ENCODE measurements around the gene NR2C2.
"Not testable (repeated sequence)": the region's sequence is repeated elsewhere in the genome, so short reads cannot be mapped to it uniquely, and the experiment has no call there.

NR2C2 gene

DNA sequence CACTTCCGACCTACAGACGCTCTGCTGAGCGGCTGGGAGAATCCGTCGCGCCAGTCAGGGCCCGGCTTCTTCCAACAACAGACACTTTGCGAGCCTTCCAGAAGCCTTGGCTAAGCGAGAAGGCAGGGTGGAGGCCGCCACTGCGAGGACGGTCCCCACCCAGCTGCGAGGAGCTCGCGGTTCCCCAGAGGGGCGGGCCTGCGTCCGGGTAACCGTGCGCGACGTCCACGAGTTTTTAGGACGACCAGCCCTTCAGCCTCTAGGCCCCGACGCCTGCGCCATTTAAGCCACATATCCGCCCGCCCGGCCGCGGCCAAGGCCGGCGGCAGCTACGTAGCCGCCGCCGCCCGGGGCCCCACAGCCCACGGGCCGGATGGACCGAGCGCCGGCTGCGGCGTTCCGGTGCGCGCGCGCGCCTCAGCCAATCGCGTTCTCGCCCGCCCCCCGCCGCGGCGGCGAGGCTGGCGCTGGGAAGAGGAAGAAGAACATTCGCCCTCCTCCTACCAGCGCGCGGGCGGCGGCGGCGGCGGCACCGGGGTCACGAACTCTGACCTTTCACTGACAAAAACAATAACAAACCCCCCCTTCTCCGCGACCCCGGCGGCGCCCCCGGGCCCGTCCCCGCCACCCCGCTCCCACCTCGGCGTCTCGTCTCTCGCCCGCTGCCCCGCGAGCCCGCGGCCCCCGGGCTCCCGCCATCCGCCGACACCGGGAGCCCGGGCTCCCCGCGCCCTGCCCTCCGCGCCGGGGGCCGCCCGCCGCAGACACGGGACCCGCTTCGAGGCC, at the start of gene NR2C2:
NR2C2 (plus strand) TSS at position 484 of the 786 bp plus-strand sequence. CDS start 56,332 bp downstream, outside the sequence.
- DNase-seq: peak in 1 of 2 experiments; percentile 49

GRCh38 chr3:14898929-14899328, 48.5 kb upstream of the NR2C2 start:
- no peak for DNase-seq

- DNase-seq: no peak
Measured at GRCh38 chr3:14899993-14900618, 47.3 kb upstream of the NR2C2 start.

DNA sequence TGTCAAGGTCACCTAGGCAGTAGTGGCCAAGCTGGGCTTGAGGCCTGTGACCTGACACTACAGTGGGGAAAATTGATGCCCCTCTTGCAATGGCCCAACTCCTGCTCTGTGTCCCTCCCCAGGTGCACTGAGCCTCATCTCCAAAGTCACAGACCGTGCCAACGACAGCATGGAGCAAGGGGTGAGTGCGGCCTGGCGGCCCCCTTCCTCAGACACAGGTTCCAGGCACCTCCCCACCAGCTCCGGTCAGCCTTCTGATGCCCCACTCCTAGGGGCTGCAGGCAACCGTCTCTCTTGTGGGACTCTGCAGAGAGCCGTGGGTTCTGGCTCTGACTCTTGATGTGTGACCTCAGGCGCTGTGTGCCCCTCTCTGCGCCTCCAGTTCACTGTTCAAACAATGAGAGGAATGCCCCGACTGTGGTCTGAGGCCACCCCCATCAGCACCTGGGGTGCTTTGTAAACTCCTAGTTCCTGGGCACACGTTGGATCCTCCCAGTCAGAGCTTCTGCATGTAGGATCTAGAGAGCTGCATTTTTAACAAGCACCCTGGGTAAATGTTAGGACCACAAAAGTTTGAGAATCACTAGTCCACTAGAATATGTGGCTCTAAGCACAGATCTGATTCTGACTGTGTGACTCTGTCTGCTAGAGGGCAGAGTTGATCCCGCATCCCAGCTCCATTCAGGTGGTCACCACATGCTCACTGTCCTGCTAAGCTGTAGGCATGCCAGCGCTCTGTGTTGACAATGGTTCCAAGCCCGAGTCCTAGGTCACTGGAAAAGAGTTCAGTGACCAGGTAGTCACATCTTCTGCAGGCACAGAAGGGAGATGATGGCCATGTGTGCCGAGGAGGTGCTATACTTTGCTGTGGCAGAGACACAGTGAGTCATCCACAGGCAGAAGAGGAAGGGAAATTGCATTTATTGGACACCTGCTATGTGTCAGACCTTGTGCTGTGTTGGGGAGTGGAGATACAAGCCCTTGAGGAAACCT, 46.2 kb upstream of the NR2C2 start:
- no peak for DNase-seq

GRCh38 chr3:14902719-14903118, 44.7 kb upstream of the NR2C2 start:
- DNase-seq: no peak

DNA sequence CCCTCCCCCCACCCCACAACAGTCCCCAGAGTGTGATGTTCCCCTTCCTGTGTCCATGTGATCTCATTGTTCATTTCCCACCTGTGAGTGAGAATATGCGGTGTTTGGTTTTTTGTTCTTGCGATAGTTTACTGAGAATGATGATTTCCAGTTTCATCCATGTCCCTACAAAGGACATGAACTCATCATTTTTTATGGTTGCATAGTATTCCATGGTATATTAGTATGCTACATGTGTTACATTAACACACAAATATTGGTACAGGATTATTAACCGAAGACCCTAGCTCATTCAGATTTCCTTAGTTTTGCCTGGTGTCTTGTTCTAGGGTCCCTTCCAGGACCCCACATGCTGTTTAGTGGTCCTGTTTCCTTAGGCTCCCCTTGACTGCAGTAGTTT, 43.9 kb upstream of the NR2C2 start:
- DNase-seq: not testable (repeated sequence)

- DNase-seq: no peak
Measured at GRCh38 chr3:14905055-14905657, 42.2 kb upstream of the NR2C2 start.

GRCh38 chr3:14906355-14906971, 40.9 kb upstream of the NR2C2 start:
- DNase-seq: no peak

DNA sequence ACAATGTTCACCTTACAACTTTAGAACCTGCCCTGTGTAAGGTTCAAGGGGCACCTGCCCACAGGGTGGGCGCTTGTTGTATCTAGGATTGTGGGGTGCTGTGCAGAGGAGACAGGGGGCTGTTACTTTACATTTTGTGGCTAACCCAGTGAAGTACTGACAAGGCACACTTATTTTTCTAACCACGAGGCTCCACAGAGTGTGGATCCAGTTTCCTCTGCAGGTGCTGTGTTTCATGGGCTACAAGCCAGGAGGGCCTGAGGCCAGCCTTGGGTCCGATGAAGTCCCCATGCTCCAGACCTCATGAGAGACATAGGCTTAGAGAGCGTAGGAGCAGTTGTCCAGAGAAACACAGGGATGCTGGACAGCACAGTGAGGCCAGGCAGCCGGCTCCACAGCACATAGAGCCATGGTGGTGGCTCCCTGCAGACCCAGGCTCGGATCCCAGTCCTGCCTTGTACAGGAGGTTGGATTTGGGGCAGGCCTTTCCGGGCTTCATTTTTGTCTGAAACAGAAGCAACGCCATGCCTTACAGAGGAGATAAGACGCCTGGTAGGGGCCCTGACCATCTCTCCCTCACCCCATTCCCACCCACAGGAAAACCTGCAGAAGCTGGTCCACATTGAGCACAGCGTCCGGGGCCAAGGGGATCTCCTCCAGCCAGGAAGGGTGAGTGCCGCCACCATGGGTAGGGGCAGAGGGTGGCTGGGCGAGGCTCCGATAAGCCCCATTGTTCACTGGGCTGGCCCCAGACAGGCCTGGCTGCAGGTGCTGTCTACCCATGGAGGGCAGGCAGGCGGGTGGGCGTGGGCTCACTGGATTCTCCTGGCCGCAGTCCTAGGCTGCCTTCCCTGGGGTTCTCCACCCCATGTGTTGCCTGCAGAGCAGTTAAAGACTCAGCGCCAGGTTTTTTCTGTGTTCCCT, 40.1 kb upstream of the NR2C2 start:
- DNase-seq: no peak

DNA sequence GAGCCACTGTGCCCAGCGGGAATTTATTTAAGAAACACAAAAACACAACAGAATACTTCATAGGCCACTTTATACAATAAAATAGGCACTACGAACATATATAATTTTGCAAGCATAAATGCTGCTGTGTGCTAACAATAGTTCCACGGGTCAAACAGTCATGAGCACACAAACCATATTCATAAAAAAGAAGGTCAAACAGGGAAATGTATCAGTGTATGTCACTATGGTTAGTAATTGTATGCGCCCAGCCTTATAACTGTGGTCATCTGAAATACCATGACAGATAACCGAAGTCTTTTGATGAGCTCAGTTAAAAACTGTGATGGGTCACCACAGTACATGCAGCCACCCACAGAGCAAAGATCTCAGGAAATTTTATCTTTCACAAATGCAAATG, 38.1 kb upstream of the NR2C2 start:
- no peak for DNase-seq

DNA sequence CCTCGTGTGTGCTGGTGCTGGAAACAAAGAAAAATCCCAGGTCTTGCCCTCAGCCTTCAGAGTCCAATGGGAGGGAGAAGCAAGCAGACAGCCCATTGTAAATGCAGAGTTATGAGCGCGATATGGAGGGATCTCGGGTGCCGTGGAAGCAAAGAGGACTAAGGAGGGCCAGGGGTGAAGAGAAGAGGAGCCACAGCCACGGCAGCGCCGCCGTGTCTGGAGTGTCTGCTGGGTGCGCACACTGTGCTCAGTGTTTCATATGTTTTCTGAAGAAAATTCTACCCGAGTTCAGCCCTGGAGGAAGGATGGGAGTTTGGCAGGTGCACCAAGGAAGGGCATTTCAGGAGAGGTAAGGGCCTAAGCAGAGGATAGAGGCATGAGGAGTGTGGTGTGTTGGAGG, 35.7 kb upstream of the NR2C2 start:
- no peak for DNase-seq

- DNase-seq: no peak
Measured at GRCh38 chr3:14913071-14913925, 34.1 kb upstream of the NR2C2 start.

DNA sequence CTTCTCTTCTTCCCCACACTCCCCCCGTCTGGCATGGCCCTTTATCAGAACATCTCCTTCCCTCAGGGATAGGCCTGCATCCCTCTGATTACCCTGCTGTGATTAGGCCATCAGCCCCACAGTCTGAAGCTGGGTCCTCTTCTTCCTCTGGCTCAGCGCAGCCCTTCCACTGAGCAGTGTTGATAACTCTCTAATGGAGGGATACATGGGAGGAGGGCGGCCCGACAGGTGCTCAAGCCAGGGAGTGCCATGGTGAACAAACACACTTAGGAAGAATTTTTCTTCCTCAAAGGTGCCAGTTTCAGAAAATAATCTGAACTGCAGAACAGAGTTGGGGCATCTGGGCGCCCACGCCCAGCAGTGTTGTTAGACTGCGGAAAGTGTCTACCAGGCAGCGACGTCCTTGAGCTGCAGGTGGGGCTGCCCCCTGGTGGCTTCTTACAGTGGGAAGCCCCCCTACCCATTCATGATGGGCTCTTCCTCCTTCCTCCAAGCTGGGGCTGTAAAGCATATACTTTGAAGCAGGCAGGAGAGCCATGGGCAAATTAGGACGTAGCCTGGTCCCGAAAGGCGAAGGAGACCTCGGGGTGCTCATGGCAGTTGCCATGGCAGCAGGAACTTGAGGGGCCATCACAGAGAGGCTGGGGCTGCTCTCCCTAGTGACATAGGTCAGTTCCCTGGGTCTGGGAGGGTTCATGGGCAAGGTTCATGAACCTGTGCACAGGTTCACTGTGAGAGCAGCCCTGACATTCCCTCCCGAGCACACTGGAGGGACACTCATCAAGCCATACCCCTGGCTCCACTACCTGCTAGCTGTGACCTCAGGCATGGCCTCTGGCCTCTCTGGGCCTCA, 33.2 kb upstream of the NR2C2 start:
- no peak for DNase-seq

GRCh38 chr3:14914779-14915117, 32.6 kb upstream of the NR2C2 start:
- DNase-seq: no peak

- DNase-seq: no peak
Measured at GRCh38 chr3:14915636-14916222, 31.7 kb upstream of the NR2C2 start.

DNA sequence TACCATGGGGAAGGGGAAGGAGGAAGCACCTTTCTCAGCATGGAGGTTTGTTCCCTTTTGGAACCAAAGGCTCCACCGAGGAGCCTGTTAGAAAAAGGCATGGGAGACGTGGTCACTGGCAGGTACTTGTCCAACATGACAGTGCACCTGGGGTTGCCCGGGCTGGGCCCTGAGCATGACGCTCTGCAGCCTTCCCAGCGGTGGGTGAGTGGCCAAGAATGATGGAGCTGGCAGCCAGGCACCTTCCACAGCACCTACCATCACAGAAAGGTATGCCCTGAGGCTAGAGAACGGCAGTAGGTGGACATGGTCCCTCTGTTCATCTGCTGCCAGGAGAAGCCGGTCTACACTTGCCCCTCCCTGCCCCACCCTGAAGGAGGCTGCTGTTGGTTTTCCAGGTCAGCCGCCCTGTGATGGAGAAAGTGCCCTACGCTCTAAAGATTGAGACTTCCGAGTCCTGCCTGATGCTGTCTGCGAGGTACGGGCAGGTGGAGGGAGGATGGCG, 29.0 kb upstream of the NR2C2 start:
- DNase-seq: no peak

- DNase-seq: no peak
Measured at GRCh38 chr3:14920536-14920935, 26.8 kb upstream of the NR2C2 start.

DNA sequence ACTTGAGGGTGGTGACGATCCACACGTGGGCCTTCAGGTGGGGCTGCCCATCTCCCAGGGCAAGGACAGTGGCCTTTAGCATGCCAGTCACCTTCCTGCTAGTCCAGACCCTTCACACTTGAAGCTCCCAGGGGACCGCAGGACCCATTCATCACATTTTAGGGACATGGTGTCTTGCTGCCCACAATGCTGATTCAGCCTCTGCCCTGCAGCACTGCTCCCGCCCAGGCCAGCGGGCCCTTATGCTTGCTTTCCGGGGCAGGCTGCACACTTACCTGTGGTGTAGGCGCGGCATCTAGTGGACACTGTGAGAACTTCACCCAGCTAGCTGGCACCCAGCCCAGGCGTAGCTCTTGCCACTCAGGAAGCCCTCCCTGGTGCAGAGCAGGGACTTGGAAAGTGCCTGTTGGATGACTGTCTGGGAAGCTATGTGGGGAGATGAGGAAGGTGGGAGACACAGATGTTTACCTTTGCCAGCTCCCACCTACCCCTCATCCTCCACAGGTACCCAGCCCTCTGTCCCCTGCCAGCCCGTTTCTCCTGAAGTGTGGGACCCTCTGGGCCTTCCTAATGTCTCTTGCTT, 26.3 kb upstream of the NR2C2 start:
- peak in 1 of 2 experiments; percentile 45 for DNase-seq
